OCI-LY1 (cell line): ENCODE data around the gene SAMD11.
A peak's percentile ranks its signal among the peaks of the same experiment; 100 is the strongest.
"Not testable (repeated sequence)": the region's sequence is repeated elsewhere in the genome, so short reads cannot be mapped to it uniquely, and the experiment has no call there.

ENCODE experiments used
- H2AFZ ChIP-seq: fragments of 200-600 bp; sonication (generic), shearing (Covaris generic); 2 replicates; pipeline ENCODE4 v1.6.0; 2014; ENCODE audit warnings: antibody characterized with exemption, mild to moderate bottlenecking, low read length
- H3F3A ChIP-seq: fragments of 200-600 bp; sonication (generic), shearing (Covaris generic); 2 replicates; pipeline ENCODE4 v1.6.0; 2014; ENCODE audit warnings: mild to moderate bottlenecking, antibody characterized with exemption, low read length, moderate library complexity; ENCODE audit not compliant: insufficient read depth
- H3K27ac ChIP-seq: fragments of 200-600 bp; sonication (generic); 2 replicates; pipeline ENCODE4 v1.5.1; 2014; ENCODE audit warnings: low read length, mixed run types, mild to moderate bottlenecking, low read depth; ENCODE audit not compliant: poor library complexity, severe bottlenecking
- H3K27me3 ChIP-seq: fragments of 200-600 bp; sonication (generic); 2 replicates; pipeline ENCODE4 v1.6.0; 2014; ENCODE audit warnings: antibody characterized with exemption, mild to moderate bottlenecking, low read length, moderate library complexity; ENCODE audit not compliant: insufficient read depth
- H3K36me3 ChIP-seq: fragments of 200-600 bp; sonication (generic); 2 replicates; pipeline ENCODE4 v1.6.1; 2014; ENCODE audit warnings: mild to moderate bottlenecking, antibody characterized with exemption, low read length, moderate library complexity, mixed read lengths; ENCODE audit not compliant: insufficient read depth
- H3K4me1 ChIP-seq: fragments of 200-600 bp; sonication (generic); 2 replicates; pipeline ENCODE4 v1.5.1; 2014; ENCODE audit warnings: mild to moderate bottlenecking, low read length, moderate library complexity; ENCODE audit not compliant: insufficient read depth, severe bottlenecking
- H3K4me2 ChIP-seq: fragments of 200-600 bp; sonication (generic), shearing (Covaris generic); 2 replicates; pipeline ENCODE4 v1.6.1; 2014; ENCODE audit warnings: low read length
- H3K4me3 ChIP-seq: fragments of 200-600 bp; sonication (generic); 2 replicates; pipeline ENCODE4 v1.5.1; 2014; ENCODE audit warnings: low read length, low read depth, mild to moderate bottlenecking, mixed read lengths; ENCODE audit not compliant: poor library complexity, severe bottlenecking
- H3K79me2 ChIP-seq: fragments of 200-600 bp; shearing (Covaris generic); 2 replicates; pipeline ENCODE4 v1.6.1; 2016; ENCODE audit warnings: mixed run types, low read length, mixed read lengths; ENCODE audit not compliant: insufficient read depth
- H3K9ac ChIP-seq: fragments of 200-600 bp; sonication (generic), shearing (Covaris generic); 2 replicates; pipeline ENCODE4 v1.6.1; 2014; ENCODE audit warnings: mild to moderate bottlenecking, low read length, mixed read lengths
- H3K9me2 ChIP-seq: fragments of 200-600 bp; sonication (generic), shearing (Covaris generic); 2 replicates; pipeline ENCODE4 v1.6.1; 2014; ENCODE audit warnings: low read depth, mild to moderate bottlenecking, low read length, mixed read lengths
- H3K9me3 ChIP-seq: fragments of 200-600 bp; shearing (Covaris generic); 2 replicates; pipeline ENCODE4 v1.6.1; 2014; ENCODE audit warnings: low read length, mixed read lengths
- H4K20me1 ChIP-seq: fragments of 200-600 bp; sonication (generic), shearing (Covaris generic); 2 replicates; pipeline ENCODE4 v1.6.0; 2016; ENCODE audit warnings: mild to moderate bottlenecking, low read length; ENCODE audit not compliant: insufficient read depth
- EZH2 ChIP-seq: fragments of 200-600 bp; sonication (generic), shearing (Covaris generic); IDR thresholded peaks from 2 replicates; pipeline ENCODE4 v1.8.0; 2017; ENCODE audit warnings: borderline replicate concordance, mixed run types, mild to moderate bottlenecking, antibody characterized with exemption, low read length, moderate library complexity, mixed read lengths
- TF ChIP-seq, protein P1 (sequence below): fragments of 200-600 bp; sonication (generic), shearing (Covaris generic); IDR thresholded peaks from 2 replicates; pipeline ENCODE4 v1.5.1; 2017; ENCODE audit warnings: mild to moderate bottlenecking, antibody characterized with exemption, low read length, moderate library complexity, mixed read lengths

The SAMD11 gene, protein sequence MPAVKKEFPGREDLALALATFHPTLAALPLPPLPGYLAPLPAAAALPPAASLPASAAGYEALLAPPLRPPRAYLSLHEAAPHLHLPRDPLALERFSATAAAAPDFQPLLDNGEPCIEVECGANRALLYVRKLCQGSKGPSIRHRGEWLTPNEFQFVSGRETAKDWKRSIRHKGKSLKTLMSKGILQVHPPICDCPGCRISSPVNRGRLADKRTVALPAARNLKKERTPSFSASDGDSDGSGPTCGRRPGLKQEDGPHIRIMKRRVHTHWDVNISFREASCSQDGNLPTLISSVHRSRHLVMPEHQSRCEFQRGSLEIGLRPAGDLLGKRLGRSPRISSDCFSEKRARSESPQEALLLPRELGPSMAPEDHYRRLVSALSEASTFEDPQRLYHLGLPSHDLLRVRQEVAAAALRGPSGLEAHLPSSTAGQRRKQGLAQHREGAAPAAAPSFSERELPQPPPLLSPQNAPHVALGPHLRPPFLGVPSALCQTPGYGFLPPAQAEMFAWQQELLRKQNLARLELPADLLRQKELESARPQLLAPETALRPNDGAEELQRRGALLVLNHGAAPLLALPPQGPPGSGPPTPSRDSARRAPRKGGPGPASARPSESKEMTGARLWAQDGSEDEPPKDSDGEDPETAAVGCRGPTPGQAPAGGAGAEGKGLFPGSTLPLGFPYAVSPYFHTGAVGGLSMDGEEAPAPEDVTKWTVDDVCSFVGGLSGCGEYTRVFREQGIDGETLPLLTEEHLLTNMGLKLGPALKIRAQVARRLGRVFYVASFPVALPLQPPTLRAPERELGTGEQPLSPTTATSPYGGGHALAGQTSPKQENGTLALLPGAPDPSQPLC

DNA sequence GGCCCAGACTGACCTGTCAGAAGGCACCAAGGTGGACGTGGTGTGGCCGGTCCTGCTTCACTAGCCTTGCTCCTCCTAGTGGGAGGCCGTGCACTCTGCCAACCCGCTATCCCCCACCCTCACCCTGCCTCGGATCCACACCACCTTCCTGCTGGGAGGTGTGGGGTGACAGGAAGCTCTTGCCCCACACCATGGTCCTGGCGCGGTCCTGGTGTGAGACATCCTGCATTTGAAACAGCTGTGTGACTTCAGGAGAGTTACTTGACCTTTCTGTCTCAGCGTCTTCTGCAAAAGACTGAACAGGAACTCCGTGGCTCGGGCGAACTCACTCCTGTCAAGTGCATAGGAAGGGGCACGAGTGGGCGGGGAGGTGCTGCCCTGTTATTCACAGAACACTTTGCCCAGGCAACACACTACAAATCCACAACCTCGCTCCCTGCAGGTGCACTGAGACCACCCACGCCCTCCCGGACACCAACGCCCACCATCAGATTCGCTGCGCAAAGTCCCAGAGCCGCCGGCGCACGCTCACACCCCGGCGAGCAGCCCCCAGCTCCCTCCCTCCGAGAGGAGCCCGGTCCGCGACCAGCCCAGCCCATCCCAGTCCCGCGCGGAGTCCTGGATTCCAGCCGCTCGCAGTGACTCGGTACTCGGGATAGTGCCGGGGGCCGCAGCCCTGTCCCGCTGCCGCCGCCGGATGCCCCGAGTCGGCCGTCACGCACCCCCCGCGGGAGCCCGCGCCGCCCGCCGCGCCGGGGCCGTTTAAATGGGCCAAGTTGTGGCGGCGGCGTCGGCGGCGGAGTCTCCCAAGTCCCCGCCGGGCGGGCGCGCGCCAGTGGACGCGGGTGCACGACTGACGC is at the start of gene SAMD11:
TSS of gene SAMD11 (plus strand) at position 793 of the 860 bp plus-strand sequence. CDS start 509 bp downstream, outside the sequence.
- Histone ChIP-seq H2AFZ (no peak within 1 kb of the TSS), H3K9ac (no peak within 1 kb of the TSS), H3K9me3 (no peaks in the 10 kb centered on the region), H3K4me1 (no peaks in the 10 kb centered on the region), H3K36me3 (no peaks in the 10 kb centered on the region), H3K9me2 (no peaks in the 10 kb centered on the region), H4K20me1 (no peaks in the 10 kb centered on the region), H3F3A (no peaks in the 10 kb centered on the region), H3K27ac (no peak within 1 kb of the TSS), H3K27me3 (peaks cover 16% of the 10 kb centered on the region), H3K4me2 (peak within 1 kb of the TSS; percentile 16; the same call in 1 of the 2 replicates), H3K79me2 (no peaks in the 10 kb centered on the region), H3K4me3 (no peak within 1 kb of the TSS)
- TF ChIP-seq, protein P1, sequence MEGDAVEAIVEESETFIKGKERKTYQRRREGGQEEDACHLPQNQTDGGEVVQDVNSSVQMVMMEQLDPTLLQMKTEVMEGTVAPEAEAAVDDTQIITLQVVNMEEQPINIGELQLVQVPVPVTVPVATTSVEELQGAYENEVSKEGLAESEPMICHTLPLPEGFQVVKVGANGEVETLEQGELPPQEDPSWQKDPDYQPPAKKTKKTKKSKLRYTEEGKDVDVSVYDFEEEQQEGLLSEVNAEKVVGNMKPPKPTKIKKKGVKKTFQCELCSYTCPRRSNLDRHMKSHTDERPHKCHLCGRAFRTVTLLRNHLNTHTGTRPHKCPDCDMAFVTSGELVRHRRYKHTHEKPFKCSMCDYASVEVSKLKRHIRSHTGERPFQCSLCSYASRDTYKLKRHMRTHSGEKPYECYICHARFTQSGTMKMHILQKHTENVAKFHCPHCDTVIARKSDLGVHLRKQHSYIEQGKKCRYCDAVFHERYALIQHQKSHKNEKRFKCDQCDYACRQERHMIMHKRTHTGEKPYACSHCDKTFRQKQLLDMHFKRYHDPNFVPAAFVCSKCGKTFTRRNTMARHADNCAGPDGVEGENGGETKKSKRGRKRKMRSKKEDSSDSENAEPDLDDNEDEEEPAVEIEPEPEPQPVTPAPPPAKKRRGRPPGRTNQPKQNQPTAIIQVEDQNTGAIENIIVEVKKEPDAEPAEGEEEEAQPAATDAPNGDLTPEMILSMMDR, result no peak
- TF ChIP-seq EZH2, result no peak

DNA sequence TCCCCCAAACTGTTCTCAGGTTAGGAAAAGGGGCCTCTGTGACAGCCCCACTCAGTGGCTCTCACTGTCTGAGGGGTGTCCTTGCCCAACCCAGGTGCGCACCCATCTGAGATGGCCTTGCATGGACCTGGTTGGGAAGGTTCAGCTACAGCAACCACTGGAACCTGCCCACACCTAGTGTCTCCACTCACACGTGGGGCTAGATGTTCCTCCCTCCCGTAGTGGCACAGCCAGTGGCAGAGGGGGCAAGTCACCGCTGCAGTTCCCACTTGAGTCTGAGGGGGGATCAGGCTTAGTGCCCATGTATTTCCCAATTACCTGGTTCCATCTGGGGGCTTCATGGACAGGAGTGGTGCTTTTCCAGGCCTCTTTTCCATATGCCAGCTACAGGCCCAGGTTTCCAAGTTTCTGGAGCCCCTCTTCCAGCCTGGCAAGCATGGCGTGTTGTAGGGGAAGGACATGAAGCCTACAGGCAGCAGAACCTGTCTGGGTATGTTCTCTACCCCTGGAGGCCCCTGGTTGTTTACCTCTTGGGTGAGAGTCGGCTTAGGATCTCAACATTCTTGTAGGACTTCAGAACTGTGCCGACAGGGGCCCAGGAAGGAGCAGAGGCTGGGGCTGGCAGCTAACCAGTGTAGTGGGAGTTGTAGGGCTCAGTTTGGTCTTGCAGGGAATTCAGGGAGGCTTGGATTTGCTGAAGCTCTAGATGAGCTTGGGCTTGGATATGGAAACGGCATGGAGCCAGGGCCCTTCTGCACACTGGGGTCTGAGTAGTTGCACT is 47.1 kb upstream of the SAMD11 start:
- not testable (repeated sequence) for H3K9me2 ChIP-seq, H3K9ac ChIP-seq, H3K4me2 ChIP-seq, H3K36me3 ChIP-seq, H3K27me3 ChIP-seq, H3F3A ChIP-seq, H3K4me1 ChIP-seq, H2AFZ ChIP-seq, H3K4me3 ChIP-seq, H3K9me3 ChIP-seq, H3K27ac ChIP-seq, H4K20me1 ChIP-seq, H3K79me2 ChIP-seq

DNA sequence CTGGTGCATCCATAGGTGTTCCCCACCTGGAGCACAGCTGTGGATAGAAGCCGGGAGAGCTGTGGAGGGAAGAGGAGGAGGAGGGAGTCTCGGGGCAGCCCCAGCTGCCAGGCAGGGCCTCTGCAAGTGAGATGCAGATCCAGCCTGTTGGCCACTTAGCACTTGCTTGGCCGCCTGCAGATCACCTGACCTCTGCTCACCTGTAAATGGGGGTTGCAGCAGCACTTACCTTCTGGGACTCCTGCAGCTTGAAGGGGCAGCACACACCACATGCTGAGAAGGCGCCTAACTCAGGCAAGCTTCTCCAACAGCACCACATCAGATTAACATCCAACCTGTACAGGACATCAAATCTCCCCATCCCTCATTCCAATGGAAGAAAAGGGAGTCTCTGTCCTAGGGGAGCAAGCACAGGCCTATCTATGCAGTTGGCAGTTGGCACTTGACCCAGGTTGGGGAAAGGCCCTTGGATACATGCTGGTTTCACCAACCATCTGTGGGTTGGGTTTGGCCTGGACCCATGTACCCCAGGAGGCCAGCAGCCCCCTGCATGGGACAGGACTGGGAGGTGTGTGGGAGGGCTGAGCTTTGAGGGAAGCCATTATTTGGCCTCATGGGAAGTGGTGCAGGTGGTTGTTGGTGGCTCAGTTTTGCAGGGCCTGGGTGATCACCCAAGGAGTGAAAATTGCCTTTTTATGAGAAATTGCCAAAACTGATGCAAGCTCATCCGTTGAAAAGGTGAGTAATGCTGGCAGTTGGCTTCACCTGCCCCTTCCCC is 46.3 kb upstream of the SAMD11 start:
- not testable (repeated sequence) for H3K4me2 ChIP-seq, H3K9me3 ChIP-seq, H3K9me2 ChIP-seq, H3K4me3 ChIP-seq, H4K20me1 ChIP-seq, H3K4me1 ChIP-seq, H3K79me2 ChIP-seq, H2AFZ ChIP-seq, H3K27me3 ChIP-seq, H3K27ac ChIP-seq, H3K9ac ChIP-seq, H3F3A ChIP-seq, H3K36me3 ChIP-seq

DNA sequence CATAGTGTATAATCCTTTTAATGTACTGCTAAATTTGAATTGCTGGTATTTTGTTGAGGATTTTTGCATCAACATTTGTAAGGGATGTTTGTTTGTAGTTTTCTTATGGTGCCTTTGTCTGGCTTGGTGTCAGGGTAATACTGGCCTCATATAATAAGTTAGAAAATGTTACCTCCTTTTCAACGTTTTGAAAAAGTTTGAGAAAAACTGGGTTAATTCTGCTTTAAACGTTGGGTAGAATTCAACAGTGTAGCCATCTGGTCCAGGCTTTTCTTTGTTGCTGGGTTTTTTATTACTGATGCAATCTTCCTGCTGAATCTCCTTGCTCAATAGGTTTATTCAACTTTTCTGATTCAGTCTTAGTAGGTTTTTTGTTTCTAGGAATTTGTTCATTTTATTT is 43.2 kb upstream of the SAMD11 start:
- H2AFZ ChIP-seq, H3K36me3 ChIP-seq: not testable (repeated sequence)

DNA sequence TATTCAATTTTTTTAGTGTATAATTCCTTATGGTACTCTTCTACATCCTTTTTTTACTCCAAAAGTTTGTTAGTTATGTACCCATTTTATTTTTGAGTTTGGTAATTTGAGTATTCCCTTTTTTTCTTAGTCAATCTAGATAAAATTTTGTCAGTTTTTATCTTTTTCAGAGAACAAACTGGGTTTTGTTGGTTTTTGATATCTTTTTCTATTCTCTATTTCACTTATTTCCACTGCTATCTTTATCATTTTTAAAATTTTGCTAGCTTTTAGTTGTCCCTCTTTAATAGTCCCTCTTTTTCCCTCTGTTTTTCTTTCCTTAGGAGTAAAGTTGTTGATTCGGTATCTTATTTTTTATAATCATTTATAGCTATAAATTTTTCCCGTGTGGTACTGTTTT is 42.8 kb upstream of the SAMD11 start:
- not testable (repeated sequence) for H3K9me3 ChIP-seq, H3K36me3 ChIP-seq, H3K9me2 ChIP-seq, H3K79me2 ChIP-seq, H4K20me1 ChIP-seq, H3F3A ChIP-seq, H3K9ac ChIP-seq, H3K4me3 ChIP-seq, H3K4me2 ChIP-seq, H3K4me1 ChIP-seq, H3K27ac ChIP-seq, H2AFZ ChIP-seq, H3K27me3 ChIP-seq

More for the DNA sequence above, 43.2 kb upstream of the SAMD11 start:
- not testable (repeated sequence) for H3K79me2 ChIP-seq, H3F3A ChIP-seq, H3K4me3 ChIP-seq, H3K9me3 ChIP-seq, H3K4me2 ChIP-seq, H3K4me1 ChIP-seq, H3K9me2 ChIP-seq, H3K9ac ChIP-seq, H4K20me1 ChIP-seq, H3K27ac ChIP-seq, H3K27me3 ChIP-seq
